IMR-90 (cell line): ENCODE results near the gene TSEN15. TPM values are rescaled to one million over a fixed set of nuclear protein-coding genes. Genes with fewer than 3 reads are reported as not detected.

ENCODE experiments used
- polyA plus RNA-seq, 3 experiments: library from polyadenylated mRNA; depleted of rRNA; stranded (reverse); fragments of >200 nt; gene quantifications; 2 replicates each; pipeline ENCODE4 v1.2.3, GENCODE V29; 2012; ENCODE audit warnings: low replicate concordance in 1 of 3
- total RNA-seq: library from RNA; depleted of rRNA; stranded (reverse); fragments of >200 nt; gene quantifications from 2 replicates; pipeline ENCODE4 v1.2.3, GENCODE V29; 2012
- TF ChIP-seq, protein P1 (sequence below): conservative IDR thresholded peaks from 2 replicates; pipeline ENCODE4 v1.5.1; 2012; ENCODE audit warnings: mild to moderate bottlenecking, low read depth, low read length, improper control_type of control experiment

TSEN15 gene
- total and polyA plus RNA-seq, 2 of the 4 experiments (the other 2 are of a cell fraction) = 32.4 to 45.0 TPM

DNA sequence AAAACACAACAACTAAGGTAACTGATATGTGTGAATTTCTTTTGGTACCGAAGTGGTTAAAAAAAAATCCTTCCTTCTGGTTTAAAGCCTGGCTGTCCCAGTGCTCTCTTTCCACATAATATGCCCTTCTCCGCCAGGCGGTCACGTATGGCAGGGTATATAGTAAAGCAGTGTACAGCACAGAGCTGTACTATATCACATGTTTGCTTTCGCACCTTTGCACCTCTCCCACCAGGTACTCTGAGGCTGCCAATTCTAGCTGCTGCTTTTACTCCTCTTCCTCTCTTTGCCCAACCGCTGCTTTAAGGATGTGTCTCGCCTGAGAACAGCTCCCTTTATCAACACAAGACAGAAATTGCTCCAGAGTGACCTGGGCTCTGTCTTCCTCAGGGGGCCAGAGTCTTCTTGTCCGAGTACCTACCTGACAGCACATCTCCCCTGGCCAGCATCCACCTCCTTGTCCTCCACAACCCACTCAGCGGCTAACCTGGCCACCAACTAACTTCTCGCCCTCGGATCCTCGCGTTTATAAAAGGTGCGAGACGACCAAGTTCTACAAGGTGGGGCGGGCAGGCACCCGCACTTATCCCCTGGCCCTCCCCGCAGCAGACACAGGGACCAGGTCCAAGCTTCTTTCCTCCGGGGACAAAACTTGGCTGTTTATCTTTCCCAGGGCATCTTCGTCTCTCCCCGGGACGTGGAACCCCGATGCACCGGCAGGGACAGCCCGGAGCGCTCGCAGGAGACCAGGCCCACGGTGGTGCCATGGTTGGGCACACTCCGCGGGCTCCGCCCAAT, 15.6 kb upstream of the TSEN15 start (continued):
- TF ChIP-seq, protein P1, sequence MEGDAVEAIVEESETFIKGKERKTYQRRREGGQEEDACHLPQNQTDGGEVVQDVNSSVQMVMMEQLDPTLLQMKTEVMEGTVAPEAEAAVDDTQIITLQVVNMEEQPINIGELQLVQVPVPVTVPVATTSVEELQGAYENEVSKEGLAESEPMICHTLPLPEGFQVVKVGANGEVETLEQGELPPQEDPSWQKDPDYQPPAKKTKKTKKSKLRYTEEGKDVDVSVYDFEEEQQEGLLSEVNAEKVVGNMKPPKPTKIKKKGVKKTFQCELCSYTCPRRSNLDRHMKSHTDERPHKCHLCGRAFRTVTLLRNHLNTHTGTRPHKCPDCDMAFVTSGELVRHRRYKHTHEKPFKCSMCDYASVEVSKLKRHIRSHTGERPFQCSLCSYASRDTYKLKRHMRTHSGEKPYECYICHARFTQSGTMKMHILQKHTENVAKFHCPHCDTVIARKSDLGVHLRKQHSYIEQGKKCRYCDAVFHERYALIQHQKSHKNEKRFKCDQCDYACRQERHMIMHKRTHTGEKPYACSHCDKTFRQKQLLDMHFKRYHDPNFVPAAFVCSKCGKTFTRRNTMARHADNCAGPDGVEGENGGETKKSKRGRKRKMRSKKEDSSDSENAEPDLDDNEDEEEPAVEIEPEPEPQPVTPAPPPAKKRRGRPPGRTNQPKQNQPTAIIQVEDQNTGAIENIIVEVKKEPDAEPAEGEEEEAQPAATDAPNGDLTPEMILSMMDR = no peak
